HG03378 (cell line): ENCODE results near the gene SCAMP1.

Source experiments
- ATAC-seq: cut with Tn5 transposase; IDR thresholded peaks from one replicate; pipeline ENCODE4 v1.9.1; 2021; ENCODE audit warnings: mild to moderate bottlenecking, moderate library complexity; ENCODE audit not compliant: unreplicated experiment

SCAMP1 gene

DNA sequence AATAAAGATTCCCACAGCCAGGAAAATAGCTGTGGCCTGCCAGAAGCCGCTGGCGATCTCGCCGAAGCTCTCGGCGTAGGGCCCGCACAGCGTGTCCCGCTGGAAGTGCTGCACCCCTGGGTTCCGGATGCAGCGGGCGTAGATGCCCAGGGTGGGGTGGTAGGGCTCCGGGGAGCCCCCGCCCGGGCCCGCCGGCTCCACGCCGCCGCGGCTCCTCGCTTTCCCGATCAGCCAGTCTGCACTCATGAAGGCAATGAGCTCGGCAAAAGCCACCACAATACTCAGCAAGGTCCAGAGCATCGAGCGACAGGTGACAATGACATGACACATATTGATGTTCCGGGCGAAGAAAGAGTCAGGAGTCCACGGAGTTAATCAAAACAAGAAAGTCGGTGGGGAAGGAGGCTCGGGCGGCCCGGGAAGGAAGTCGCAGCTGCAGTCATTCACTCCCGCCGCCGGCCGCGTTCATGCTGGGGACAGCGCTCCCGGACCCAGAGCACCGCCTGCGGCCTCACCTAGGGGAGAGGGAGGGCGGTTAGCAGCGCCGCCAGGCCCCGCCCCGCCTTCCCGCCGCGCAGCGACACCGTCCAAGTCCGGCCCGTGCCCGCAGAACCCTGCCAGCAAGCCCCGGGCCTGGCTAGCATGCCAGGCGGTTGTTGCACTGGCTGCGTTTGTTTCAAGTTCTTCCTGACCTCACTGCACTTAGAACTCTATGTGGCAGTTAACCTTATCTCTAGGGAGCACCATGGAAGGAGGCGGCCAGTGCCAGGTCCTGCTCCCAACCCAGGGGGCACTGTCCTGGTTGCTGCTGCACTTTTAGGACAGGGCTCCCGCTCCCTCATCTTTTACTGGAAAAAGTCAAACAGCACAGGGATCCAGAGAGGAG is 149.7 kb downstream of the SCAMP1 start:
- no peak for ATAC-seq

DNA sequence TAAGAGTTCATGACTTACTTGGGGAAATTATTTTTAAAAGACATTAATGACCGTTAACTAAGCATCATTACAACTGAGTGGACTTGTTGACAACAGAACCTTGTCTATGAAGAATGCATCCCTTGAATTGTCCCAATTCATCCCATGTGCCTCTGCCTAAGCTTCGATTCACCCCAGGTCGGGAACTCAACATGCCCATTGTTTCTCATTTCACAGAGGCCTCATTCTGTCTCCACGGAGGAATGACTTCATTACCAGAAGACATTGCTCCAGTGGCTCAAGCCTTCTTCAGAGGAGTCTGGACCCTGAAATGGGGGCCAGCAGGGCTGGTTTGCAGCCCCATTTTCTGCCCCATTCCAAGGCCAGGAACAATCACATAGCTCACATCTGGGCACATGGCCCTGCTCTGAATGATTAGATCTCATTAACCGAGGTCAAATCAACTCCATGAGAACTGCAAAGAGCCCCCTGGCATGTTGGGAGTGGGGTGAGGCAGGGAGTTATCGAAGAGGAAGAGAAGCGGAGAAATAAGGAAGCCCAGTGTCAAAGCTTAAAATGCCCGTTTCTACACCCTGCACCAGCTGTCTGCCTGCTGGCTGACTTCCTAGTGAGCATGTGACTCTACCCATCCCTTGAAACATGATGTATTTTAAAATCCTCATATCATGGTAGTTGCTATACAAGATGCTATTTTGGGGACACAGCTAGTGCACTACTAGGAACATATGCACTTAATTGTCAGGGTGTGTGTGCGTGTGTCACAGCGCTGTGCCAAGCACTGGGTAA is 150.9 kb downstream of the SCAMP1 start:
- ATAC-seq: no peak

DNA sequence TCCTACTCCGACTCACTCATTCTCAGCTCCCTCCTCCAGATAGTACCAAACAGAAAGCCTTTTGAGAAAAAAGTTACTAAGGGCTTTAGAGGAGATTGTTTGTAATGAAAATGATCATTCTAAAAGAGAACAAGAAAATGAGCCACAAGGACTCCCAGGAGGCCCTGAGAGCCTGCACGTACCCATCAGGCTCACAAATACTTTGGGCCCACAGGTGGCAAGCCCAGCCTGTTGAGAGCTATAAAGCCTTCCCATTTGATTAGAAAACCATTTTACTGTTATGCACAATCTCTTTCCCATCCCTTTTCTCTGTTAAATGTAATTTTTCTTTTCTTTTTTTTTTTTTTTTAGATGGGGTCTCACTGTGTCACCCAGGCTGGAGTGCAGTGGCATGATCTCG is 152.0 kb downstream of the SCAMP1 start:
- ATAC-seq: no peak

- no peak for ATAC-seq
Measured at GRCh38 chr5:78513441-78513840, 153.0 kb downstream of the SCAMP1 start.

DNA sequence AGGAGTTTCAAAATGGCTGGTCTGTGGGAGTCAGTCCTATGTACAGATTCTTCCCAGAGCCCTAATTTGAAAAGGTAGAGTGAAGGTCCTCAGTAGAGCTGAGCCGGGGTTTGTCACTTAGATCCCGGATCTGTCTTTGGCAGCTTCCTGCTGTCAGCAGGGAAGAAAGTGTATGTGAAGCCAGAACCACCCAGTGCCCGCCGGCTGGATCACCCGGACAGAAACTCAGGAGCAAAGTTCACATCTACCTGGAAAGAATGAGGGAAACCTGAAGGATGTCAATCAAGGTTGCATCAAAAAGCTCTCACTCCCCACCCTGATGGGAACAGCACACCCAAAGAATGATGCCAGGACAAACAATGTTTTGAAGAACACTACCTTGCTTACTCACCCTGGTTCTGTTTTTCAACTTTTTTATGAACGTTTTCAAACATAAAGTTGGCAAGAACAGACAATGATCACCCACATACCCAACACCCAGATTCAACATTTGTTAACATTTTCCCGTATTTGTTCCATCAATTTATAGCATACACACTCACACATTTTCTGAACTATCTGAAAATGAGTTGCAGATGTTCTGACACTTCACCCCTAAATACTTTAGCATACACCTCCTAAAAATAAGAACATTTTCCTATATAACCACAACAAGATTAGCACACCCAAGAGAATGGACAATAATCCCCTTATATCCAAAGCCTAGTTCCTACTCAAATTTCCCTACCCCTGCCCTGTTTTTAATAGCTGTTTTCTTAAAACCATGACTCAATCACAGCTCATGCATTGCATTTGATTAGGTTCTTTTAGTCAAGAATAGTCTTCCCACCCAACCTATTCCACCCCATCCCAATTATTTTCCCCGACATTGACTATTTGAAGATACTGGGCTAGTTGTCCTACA is 154.3 kb downstream of the SCAMP1 start:
- no peak for ATAC-seq

DNA sequence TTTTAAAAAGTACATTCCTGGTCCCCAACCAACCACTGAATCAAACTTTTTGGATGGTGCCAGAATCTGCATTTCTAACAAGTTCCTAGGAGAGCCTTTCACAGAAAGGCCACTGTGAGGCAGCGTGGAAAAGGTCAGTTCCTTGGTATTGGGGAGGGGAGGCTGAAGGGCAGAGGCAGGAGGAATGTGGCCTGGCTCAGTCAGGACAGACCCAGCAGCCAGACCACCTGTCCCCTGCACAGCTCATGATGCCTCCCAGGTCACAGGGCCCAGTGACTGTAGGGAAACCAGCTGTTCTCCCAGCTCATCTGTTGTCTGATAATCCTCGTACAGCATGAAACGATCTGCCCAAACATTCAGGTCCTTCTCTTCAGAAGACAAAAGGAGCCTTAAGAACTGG is 155.3 kb downstream of the SCAMP1 start:
- ATAC-seq: no peak

GRCh38 chr5:78518365-78519197 is 158.2 kb downstream of the SCAMP1 start:
- no peak for ATAC-seq

GRCh38 chr5:78519198-78519941 is 159.0 kb downstream of the SCAMP1 start:
- ATAC-seq: no peak

GRCh38 chr5:78521455-78521854 is 161.0 kb downstream of the SCAMP1 start:
- ATAC-seq: no peak

DNA sequence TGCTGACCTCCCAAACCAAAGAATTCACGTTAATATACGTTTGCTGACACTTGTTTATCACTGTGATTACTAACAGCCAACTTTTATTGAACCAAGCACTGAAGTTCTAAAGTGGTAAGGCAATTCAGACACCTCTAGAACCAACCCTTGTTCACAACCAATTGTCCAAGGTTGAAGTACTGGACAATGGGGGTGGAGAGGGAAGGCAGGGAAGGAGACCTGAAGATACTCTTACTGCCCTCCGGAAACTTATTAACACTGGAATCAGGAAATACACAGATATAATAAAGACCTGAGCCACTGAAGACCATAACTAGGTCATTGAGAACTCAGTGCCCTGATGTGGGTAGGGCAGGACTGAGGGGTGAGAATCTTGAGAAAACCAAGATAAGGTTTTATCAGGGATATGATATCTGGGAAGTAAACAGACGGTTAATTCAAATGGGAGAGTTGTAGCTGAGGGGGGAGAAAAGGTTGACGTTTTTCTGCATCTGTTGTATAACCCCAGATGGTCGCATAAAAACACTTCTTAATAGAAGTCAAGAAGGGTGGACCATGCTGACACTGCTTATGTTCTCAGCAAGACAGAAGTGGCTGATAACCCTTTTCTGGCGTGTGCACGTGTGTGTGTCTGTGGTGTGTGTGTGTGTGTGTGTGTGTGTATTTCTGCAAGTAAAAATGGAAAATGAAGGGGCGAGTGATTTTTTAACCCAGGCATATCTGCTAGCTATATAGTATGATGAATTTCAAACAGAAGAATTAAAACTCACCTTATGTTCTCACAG is 162.3 kb downstream of the SCAMP1 start:
- no peak for ATAC-seq

DNA sequence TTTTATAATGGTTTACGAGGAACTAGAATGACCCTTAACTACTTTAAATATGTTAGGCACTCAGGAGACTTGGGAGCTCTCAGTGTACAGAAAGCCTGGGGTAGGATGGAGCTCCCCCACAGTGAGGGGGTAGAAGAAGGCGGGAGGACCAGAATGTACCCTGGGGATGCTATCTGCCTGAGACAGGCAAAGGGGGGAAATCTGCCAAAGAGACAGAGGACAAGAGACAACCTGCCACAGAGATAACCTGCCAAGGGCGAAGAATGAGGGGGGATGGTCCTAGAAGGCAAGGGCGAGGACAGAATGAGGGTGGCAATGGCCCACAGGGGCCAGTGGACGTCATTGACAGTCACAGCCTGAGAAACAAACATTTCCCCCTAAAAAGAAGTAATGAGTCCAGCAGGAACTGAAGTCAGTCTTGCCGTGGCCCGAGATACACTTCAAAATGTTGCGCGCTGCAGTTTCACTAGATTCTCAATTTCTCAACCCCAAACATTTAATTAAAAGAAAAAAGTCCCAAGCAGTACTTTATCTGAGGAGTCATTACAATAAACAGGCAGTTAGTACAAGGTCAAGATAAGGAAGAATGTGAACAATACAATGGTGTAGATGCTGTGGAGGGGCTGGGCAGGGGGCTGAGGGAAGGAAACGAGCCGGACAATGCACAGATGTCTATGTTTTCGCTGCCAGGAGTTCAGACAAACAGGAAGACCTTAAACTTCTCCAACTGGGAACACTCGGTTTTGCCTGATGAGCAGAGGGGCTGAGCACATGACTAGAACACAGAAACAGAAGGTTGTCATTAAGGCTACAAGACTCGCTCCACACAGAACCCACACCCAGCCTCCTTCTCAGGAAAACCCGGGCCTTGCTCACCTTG is 163.1 kb downstream of the SCAMP1 start:
- ATAC-seq: no peak

DNA sequence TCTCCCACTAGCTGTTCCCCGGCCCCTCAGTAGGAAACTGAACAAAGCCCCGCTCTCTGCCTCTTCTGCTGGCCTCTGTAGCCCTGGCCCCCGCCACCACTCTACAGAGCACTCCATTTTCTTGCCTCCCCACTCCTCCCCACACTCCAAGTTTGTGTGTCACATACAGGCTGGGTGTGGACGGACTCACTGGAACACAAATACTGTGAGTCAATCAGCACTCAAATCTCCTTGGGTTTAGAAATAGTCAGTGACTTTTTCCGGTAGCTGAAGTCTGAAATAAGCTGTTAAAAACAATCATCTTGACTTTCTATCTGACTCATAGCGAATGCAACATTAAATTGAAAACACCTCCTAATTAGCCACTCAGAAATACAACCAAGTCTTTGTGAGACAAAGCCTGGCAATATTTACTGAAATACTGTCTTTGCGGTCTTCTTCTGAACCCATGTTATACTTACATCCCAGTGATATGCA is 165.7 kb downstream of the SCAMP1 start:
- ATAC-seq: no peak

GRCh38 chr5:78527054-78527859 is 166.8 kb downstream of the SCAMP1 start:
- ATAC-seq: no peak

DNA sequence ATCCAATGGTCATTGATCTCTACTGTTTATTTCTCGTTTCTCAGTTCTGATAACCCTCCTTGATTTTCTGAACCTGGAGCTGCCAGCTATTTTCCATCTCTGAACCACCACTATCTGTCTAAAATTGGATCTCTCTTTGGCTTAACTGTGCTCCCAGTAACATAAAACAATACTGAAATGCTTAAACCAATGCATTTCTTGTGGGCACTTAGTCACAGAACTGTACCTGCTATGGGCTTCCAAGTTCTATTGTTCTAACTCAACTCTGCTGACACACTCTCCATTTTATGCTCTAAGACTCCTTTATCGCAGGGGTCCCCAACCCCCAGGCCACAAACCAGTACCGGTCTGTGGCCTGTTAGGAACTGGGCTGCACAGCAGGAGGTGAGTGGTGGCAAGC is 167.5 kb downstream of the SCAMP1 start:
- ATAC-seq: no peak
